ENCODE data around the gene SFRP2.

- TF ChIP-seq POLR2A (IDR thresholded peaks at IDR 0.05; ENCODE audit: low read depth, low read length), result no peak
- TF ChIP-seq CTCF (conservative IDR thresholded peaks at IDR 0.05; ENCODE audit: low read depth, low read length), result no peak
- TF ChIP-seq RCOR1 (IDR thresholded peaks at IDR 0.05; ENCODE audit: insufficient replicate concordance, low read length), result no peak
- TF ChIP-seq CHD1 (IDR thresholded peaks at IDR 0.05; ENCODE audit: low read depth, low read length), result no peak
- no peak for TF ChIP-seq RFX5 (IDR thresholded peaks at IDR 0.05; ENCODE audit: low read depth, low read length)
- TF ChIP-seq MAZ (IDR thresholded peaks at IDR 0.05; ENCODE audit: borderline replicate concordance, low read depth, low read length), result no peak
- no peak for TF ChIP-seq RAD21 (IDR thresholded peaks at IDR 0.05; ENCODE audit: low read length)
- TF ChIP-seq USF2 (IDR thresholded peaks at IDR 0.05; ENCODE audit: low read depth, low read length), result no peak
- TF ChIP-seq SMC3 (IDR thresholded peaks at IDR 0.05; ENCODE audit: low read depth, low read length), result no peak
- no peak for TF ChIP-seq ELK1 (IDR thresholded peaks at IDR 0.05; ENCODE audit: borderline replicate concordance, low read depth, low read length)
- TF ChIP-seq MAFK (IDR thresholded peaks at IDR 0.05; ENCODE audit: low read depth, low read length), result no peak
- TF ChIP-seq MXI1 (IDR thresholded peaks at IDR 0.05; ENCODE audit: borderline replicate concordance, low read depth, low read length), result no peak
Observed at GRCh38 chr4:153731239-153731638, 57.6 kb downstream of the SFRP2 start.
